BJ (cell line): ENCODE data around the gene TTLL11. TPM values are rescaled to one million over a fixed set of nuclear protein-coding genes. Genes with fewer than 3 reads are reported as not detected.

Source experiments
- CTCF ChIA-PET: fragments of 350-600 bp; formaldehyde crosslinking; extraction: SDS; loops from one replicate; lab custom pipeline; 2021; ENCODE audit warnings: antibody characterized with exemption, inconsistent platforms; lab: Yijun Ruan, JAX
- POLR2A ChIA-PET: fragments of 300-600 bp; sonication (Branson Sonifier 250); formaldehyde crosslinking; extraction: SDS; loops from one replicate; lab custom pipeline; 2021; ENCODE audit warnings: antibody characterized with exemption; lab: Charles Lee
- DNase-seq: peaks from one replicate; pipeline ENCODE4 v3.0.0-alpha.2; 2011; ENCODE audit warnings: low read depth
- H3K27me3 ChIP-seq: 2 replicates; pipeline ENCODE4 v1.6.0; 2011; ENCODE audit warnings: low read length; ENCODE audit not compliant: control insufficient read depth, insufficient read depth
- H3K36me3 ChIP-seq: 2 replicates; pipeline ENCODE4 v1.5.1; 2011; ENCODE audit warnings: low read length; ENCODE audit not compliant: control insufficient read depth, insufficient read depth
- H3K4me3 ChIP-seq: 2 replicates; pipeline ENCODE4 v1.5.1; 2011; ENCODE audit warnings: low read depth, mild to moderate bottlenecking, control low read depth, low read length
- CTCF ChIP-seq: IDR thresholded peaks from 2 replicates; pipeline ENCODE4 v1.5.1; 2011; ENCODE audit warnings: low read depth, mild to moderate bottlenecking, control low read depth, inconsistent platforms, low read length, moderate library complexity; ENCODE audit not compliant: insufficient read depth
- polyA plus RNA-seq: library from polyadenylated mRNA; depleted of rRNA; stranded (reverse); fragments of >200 nt; gene quantifications from 2 replicates; pipeline ENCODE4 v1.2.3, GENCODE V29; 2011

TTLL11 gene
- polyA plus RNA-seq, 1 experiment = 5.6 TPM

- ChIA-PET CTCF (no interaction called here), POLR2A (no interaction called here)
Measured at GRCh38 chr9:121833061-121833460, 260.0 kb downstream of the TTLL11 start.

GRCh38 chr9:121831869-121832268 lies 261.2 kb downstream of the TTLL11 start:
- TF ChIP-seq CTCF = no peak
- Histone ChIP-seq H3K27me3 (no peaks in the 10 kb centered on the region), H3K36me3 (no peaks in the 10 kb centered on the region), H3K4me3 (no peak overlapping the region)
- no peak for DNase-seq
- ChIA-PET CTCF (no interaction called here), POLR2A (no interaction called here)

More at GRCh38 chr9:121833061-121833460, 260.0 kb downstream of the TTLL11 start:
- TF ChIP-seq CTCF = no peak
- Histone ChIP-seq H3K4me3 (no peak overlapping the region), H3K36me3 (no peaks in the 10 kb centered on the region), H3K27me3 (no peaks in the 10 kb centered on the region)
- DNase-seq = no peak

GRCh38 chr9:121830441-121831140 lies 262.5 kb downstream of the TTLL11 start:
- no peak for DNase-seq
- ChIA-PET CTCF (no interaction called here), POLR2A (no interaction called here)
- no peak overlapping the region for H3K4me3 ChIP-seq
- no peaks in the 10 kb centered on the region for H3K36me3 ChIP-seq
- no peak for TF ChIP-seq CTCF
- no peaks in the 10 kb centered on the region for H3K27me3 ChIP-seq

- ChIA-PET POLR2A (no interaction called here), CTCF (no interaction called here)
- no peak for TF ChIP-seq CTCF
- no peak for DNase-seq
- no peak overlapping the region for H3K4me3 ChIP-seq
- no peaks in the 10 kb centered on the region for H3K27me3 ChIP-seq
- H3K36me3 ChIP-seq = no peaks in the 10 kb centered on the region
Measured at GRCh38 chr9:121827251-121827967, 265.7 kb downstream of the TTLL11 start.

- ChIA-PET POLR2A (no interaction called here), CTCF (no interaction called here)
- no peaks in the 10 kb centered on the region for H3K27me3 ChIP-seq
- no peak for DNase-seq
- no peaks in the 10 kb centered on the region for H3K36me3 ChIP-seq
- no peak for TF ChIP-seq CTCF
- H3K4me3 ChIP-seq = no peak overlapping the region
Measured at GRCh38 chr9:121826711-121827110, 266.4 kb downstream of the TTLL11 start.
